ENCODE measurements around the gene ZNF652.
"Not testable (repeated sequence)": the region's sequence is repeated elsewhere in the genome, so short reads cannot be mapped to it uniquely, and the experiment has no call there.

The ZNF652 gene

DNA sequence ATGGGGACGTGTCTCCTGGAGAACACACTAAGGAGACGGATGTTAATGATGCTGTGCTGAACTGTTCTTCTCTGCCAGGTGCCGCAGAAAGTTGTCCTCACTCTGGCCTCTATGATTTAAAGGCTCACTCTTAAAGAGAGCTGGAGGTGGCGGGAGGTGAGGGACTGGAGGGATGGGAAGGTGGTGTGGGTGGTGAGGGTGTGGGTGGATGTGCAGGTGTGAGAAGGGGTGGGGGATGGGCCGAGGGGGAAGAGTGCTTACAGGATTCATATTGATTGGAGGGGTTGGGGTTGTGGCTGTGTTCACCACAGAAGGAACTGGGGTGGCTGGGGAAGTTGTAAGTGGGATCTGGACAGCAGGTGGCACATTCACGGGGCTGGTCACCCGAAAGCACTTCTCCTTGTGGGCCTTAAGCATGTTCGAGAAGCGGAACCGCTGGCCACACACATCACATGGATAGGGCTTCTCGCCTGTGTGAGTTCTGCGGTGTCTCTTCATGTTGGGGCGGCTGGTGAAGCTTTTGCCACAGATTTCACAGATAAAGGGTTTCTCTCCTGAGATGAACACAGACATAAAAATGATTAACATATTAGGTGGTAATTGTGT, 63.6 kb downstream of the ZNF652 start:
- no peak for DNase-seq

DNA sequence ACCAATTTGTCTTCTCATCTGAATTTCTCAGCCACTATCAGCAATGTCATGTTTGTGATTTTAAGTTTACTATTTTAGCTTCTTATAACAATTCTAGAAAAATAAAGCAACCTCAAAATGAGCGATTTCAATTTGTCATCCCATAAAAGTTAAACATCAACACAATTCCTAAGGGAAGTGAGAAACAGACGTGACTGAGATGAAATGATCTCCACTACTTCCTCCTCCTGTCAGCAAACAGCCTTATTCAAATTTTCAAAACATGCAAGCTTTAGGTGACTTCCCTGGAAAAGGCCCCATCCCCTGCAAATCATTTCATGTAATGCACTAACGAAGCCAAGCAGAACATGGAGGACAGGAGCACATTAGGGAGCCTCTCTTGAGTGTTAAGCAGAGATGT, 64.9 kb downstream of the ZNF652 start:
- DNase-seq: no peak

DNA sequence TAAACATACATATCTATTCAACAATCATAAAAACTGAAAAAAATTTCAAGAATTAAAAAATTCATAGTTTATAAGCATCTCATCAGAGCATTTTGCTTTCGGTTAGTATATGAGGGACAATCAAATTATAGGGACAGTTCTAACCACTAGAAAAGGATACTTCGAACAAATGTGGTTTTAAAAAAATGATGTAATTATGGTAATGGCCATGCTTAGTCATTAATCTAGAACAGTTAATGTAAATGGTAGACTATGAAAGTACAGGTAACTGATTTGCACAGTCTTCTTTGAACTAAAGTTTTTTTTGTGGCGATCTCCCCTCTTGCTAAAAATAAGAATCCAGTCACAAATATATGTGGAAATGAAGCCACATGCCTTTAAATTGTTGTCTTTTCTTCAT, 67.9 kb downstream of the ZNF652 start:
- no peak for DNase-seq

DNA sequence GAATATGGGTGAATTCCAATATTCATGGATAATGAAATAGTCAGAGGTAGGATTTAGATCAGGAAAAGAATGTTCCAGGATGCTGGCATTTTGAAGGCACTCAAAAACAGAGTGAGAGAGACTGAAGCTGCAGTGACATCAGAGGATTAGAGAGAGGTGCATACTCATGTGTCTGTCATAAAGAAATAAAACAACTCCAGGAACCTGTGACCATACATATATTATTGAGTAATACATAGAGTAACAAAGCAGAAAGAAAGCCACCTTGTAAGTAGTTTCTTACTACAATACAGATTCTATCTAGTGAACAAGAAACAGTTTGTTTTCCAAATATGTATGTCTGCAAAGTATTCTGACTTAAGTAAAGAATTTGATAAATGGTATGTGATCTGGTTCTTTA, 69.1 kb downstream of the ZNF652 start:
- DNase-seq: no peak

DNA sequence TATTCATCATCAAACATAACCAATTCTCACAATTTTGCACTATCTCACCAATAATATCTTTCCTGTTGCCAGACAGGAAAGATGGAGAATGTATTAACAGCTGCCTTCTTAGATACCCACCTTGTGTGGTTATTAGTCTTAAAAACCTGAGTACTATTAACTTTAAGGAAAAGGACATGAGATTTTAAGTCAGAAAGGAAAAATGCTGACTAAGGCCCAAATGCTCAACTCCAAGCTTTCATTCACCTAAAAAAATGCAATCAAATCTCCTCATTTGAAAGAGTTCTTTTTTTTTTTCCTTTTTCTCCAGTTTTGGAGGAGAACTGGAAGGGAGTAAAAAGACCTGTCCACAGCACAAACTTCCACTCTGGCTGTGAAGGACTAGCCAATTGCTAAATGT, 70.1 kb downstream of the ZNF652 start:
- DNase-seq: no peak

DNA sequence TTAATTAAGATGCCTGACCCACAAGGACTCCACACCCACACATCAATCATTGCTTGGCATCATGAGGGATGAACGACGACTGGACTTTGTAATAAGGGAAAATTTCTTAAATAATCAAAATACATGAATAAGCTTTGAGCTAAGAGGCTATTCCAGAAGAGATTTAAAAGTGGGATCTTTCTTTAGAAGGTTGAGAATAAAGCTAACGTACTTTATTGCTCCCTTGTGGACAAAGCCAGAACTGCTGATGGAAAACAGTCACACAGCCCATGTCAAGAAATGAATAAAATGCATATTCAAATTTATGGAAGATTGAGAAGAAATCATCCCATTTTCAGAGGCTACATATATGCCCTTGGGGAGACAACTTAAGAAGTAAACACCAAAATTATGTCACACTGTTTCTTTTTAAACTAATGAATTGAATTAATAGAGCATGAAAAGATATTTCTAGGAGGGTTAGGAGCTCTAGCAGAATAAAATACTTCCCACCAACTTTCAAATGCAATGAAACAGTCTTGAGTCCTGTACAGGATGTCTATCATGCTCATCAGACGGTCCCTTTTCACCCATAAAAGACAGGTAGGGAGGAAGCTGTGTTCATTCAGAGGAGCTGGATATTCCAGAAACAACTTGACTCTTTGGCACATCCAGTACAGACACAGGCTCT, 71.2 kb downstream of the ZNF652 start:
- DNase-seq: no peak

DNA sequence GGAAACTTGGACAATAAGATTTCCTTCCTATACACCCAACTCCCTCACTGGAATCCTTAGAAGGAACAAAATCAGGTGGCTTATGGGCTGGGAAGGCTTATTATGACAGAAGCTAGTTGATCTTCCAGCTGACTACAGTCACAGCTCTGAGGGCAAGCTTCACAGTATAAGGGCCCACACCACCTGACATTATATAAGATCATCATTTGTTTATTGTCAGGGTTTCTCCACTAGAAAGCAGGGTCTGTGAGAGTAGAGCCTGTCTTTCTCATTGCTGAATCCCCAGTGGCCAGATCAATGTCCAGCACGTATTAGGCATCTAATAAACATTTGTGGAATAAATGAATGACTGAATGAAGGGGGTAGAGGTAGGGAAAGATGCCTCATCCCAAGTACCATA, 73.7 kb downstream of the ZNF652 start:
- no peak for DNase-seq

DNA sequence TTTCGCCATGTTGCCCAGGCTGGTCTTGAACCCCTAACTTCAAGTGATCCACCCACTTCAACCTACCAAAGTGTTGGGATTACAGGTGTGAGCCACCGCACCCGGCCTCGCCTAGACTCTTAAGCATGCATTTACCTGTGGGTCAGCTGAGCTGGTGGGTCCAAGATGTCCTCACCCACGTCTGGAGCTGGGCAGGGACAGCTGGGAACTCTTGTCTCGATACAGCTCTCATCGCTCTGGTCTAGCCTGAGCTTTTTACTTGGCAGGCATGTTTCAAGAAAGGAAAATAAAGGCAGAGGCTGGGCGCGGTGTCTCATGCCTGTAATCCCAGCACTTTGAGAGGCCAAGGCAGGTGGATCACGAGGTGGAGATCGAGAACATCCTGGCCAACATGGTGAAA, 74.6 kb downstream of the ZNF652 start:
- no peak for DNase-seq

DNA sequence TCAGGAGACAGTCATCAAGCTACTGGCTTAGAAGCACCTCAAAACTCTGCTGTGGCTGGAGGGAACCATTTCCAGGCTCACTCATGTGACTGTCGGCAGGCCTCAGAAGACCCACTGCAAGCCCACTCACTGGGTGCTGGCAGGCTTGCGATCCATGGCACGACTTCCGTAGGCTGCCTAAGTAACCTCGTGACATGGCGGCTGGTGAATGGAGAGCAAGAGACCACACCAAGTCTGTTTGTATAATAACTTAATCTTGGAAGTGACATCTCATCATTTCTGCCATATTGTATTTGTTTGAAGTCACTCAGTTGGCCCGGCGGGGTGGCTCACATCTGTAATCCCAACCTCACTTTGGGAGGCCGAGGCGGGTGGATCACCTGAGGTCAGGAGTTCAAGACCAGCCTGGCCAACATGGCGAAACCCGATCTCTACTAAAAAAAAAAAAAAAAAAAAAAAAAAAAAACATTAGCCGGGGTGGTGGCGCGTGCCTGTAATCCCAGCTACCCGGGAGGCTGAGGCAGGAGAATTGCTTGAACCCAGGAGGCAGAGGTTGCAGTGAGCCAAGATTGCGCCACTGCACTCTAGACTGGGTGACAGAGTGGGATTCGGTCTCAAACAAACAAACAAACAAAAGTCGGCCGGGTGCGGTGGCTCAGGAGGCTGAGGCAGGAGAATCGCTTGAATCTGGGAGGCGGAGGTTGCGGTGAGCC, 75.6 kb downstream of the ZNF652 start:
- not testable (repeated sequence) for DNase-seq

DNA sequence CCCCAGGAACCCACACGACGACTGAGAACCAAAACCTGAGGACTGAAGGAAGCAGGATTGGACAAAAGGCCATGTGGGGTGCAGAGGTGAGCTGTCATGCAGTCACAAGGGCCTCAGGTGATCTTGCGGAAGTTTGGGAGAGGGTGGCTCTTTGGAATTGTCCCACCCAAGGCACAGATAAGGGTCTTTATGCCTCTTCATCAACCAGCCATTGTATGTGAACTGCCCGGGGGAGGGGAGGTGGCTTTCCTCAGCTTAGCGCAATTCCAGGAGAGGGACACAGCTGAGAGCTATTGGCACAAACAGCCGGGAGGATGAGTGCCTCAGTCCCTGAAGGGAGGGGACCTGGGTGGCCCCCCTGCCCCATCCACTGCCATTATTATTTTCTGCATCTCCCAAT, 76.3 kb downstream of the ZNF652 start:
- no peak for DNase-seq

DNA sequence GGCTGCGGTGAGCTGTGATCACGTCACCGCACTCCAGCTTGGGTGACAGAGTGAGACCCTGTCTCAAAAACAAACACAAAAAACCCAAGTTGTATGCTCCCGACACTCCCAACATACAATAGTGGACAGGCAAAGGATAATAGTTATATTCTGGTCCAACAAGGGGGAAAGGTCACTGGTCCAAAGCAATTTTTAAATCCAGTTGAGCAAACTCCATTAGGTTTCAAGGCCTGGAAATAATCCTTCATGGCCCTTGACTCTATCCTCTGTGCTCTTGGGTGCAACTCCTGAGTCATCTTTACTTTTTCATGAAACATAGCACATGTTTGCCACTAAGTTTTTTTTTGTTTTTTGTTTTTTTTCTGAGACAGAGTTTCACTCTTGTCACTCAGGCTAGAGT, 81.1 kb downstream of the ZNF652 start:
- DNase-seq: no peak

DNA sequence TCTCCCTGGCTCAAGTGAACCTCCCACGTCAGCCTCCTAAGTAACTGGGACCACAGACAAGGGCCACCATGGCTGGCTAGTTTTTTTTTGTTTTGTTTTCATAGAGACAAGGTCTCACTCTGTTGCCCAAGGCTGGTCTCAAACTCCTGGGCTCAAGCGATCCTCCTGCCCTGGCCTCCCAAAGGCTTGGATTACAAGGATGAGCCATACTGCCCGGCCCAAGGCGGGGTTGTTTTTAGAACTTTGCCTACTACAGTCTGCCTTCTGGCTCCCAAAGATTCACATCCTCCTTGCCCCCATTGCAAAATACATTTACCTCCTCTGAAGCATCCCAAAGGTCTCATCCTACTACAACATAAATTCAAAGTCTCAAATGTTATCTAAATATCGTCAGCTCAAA, 82.0 kb downstream of the ZNF652 start:
- no peak for DNase-seq

DNA sequence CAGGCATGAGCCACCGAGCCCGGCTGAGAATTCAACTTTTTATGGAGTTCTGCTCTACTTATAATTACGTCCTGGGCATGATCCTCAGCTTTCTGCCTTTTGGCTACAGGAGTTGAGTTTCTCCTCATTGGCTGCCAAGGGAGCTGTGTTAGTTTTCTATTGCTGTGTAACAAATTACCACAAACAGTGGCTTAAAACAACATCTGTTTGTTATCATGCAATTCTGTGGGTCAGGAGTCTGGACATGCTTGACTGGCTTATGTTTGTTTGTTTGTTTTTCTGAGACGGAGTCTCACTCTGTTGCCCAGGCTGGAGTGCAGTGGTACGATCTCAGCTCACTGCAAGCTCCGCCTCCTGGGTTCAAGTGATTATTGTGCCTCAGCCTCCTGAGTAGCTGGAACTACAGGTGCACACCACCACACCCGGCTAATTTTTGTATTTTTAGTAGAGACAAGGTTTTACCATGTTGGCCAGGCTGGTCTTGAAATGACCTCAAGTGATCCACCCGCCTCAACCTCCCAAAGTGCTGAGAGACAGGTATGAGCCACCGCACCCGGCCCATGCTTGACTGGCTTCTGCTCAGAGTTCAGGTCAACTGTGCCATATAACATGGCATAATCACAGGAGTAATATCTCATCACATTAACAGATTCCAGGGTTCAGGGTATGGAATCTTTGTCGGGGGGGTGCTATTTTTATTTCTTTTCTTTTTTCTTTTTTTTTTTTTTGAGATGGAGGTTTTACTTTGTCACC, 82.6 kb downstream of the ZNF652 start:
- not testable (repeated sequence) for DNase-seq

DNA sequence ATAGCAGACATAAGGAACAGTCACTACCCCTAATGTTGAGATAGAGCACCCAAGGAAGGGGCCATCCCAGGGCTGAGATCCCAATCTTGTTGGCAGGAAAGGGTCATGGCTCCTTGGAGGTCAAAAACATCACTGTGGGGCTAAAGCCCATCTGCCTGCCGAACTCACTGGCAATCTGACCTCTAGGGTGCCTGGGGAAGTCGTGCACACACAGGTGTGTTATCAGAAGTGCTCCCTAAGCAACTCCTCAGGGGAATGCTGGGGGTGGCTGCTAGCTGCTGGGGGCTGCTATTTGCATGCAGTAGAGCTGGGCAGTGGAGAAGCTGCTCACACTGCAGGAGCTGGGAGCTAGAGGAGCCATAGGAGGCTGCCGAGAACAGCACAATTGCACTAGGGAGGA, 84.0 kb downstream of the ZNF652 start:
- no peak for DNase-seq

DNA sequence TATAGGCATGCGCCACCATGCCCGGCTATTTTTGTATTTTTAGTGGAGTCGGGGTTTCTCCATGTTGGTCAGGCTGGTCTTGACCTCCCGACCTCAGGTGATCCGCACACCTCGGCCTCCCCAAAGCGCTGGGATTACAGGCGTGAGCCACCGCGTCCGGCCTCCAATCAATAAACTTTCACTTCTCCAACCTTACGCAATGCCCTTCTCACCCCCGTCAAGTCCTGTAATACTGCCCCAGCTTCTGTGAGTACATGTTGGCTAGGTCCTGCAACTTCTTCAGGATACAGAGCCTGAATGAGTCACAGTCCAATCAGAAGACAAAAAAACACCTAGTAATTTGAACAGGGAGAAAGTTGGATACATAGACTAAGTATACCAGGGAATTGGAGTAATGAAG, 84.4 kb downstream of the ZNF652 start:
- DNase-seq: no peak

DNA sequence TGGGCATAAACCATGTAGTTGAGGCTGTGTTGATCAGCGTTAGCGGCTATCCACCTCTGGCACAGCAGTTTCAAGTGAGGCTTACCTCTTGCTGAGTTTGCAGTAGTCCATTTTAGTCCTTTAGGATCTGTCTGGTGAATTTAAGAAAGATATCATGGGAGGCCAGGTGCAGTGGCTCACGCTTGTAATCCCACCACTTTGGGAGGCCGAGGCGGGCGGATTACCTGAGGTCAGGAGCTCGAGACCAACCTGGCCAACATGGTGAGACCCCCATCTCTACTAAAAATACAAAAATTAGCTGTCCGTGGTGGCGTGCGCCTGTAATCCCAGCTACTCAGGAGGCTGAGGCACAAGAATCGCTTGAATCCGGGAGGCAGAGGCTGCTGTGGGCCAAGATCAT, 86.1 kb downstream of the ZNF652 start:
- not testable (repeated sequence) for DNase-seq

DNA sequence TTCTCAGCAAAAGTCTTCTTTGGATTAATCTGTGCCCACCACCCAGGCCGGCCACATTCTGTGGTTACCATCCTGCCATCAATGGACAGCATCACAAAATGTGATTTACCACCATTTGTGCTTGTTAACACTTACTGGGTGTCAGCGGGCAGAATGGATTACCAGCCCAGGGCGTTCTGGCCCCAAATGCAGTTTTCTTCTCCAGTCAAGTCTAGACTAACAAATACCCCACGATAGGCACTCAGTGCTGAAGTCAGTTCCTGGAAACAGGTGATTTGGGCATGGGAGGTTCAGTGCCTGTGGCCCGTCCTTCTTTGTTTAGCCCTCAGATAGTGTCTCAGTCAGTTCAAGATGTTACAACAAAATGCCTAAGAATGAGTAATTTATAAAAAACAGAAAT, 92.7 kb downstream of the ZNF652 start:
- no peak for DNase-seq

DNA sequence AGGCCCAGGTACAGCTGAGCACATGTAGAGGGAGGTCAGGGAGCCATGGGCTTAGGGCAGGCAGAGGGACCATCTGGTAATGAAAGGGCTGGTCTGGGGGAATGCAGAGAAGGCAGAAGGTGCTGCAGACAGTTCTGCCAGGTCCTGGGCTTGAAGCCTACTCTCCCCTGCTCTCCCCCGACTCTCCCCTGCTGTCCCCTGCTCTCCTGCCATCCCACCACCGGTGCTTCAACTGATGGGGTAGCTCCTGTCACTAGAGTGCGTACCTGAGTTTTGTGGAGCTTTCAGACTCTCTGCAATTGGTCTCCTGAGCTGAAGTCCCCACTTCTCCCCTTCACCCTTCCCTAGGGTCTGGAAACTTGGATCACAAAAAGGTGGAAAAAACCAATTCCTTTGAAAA, 94.1 kb downstream of the ZNF652 start:
- DNase-seq: no peak

DNA sequence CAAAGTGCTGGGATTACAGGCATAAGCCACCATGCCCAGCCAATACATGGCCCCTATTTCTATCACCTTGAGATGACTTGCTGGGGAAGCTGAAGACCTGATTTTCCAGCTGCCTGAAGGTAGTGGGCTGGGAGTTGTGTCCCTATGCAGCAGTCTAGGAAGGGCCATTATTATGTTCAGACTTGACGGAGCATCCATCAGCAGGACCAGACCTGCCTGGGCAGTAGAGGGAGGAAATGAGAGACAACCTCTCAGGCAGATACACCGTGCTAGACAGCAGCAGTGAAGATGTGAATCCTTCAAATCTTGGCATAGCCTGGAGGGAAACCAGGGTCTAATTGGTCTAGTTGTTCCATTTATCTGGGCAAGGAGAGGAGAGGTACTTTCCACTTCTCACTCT, 95.8 kb downstream of the ZNF652 start:
- DNase-seq: no peak

DNA sequence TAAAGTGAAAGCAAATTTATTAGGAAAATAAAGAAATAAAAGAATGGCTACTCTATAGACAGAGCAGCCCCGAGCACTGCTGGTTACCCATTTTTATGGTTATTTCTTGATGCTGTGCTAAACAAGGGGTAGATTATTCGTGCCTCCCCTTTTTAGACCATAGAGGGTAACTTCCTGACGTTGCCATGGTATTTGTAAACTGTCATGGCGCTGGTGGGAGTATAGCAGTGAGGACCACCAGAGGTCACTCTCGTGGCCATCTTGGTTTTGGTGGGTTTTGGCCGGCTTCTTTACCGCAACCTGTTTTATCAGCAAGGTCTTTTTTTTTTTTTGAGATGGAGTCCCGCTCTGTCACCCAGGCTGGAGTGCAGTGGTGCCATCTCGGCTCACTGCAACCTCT, 100.5 kb downstream of the ZNF652 start:
- DNase-seq: not testable (repeated sequence)

DNA sequence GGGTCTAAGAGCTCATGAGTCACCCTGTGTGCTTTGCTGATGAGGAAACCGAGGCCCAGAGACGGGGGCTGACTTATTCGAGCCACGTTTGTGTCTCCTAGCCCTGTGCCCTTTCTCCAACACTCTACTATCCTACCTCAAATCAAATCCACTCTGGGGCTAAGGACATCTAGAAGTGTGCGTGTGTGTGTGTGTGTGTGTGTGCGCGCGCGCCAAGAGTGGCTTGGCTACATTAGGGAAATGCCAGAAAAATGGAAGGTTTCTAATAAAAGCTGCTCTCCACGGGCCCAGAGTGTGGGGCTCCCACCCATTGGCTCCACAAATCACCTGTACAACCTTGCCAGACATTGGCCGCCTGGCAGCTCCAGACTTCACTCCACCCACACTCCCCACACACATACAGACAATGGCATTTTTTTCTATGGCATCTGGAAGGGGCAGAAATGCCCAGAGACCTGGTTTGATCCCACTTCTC, 101.2 kb downstream of the ZNF652 start:
- no peak for DNase-seq

DNA sequence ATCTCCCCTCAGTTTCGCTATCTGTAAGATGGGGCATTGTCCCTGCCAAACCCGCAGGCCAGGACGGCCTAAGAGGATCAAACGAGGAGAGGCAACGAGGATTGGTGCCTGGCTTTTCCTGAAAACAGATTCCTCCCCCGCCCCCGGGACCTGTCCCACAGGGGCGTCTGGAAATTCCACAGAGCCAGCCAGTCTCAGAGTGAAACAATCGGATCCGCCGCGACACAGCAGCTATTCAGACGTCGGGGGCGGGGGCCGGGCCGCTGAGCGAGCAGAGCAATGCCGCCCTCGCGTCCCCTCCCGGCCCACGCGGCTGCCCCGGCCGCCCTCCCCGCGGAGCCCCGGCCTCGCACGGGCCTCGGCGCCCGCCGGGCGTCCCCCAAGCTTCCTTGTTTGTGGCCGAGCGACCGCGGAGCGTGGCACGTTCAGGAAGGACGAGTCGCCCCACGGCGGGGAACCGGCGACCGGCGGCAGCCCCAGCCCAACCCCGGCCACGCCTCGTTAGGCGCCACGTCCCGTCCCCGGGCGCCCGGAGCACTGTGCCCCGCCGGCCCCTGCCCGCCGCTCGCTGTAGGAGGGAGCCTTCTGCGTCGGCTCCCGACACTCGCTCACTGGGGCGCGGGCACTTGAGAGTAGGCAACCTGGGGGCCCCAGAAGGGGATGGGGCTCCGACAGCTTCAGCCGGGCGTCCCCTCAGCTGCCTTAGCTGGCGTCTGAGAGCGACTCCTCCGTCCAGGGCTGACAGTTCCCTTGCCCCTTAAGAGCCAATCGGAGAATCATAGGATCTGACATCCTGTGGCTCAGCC, 101.8 kb downstream of the ZNF652 start:
- DNase-seq: peak; percentile 46 to 65

DNA sequence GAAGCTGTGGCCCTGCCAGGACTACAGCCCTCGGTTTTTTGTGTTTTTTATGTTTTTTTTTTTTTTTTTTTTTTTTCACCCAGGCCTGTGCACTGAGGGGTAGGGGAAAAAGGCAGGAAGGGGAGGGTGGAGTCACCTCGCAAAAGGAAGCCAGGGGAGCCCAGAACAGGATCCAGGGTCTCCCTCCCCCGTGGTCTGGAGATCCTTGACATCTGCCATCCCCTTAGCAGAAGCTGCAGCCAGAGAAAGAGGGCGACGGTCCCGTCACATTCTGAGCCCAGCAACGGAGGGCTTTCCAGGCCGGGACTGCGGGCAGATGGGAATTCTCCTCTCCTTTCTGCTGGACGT, 102.4 kb downstream of the ZNF652 start:
- DNase-seq: no peak

All from bone marrow (tissue), 2 donors.